Ovary (tissue), 3 donors: ENCODE data around the gene PFKP.

Source experiments
- EP300 ChIP-seq: sonication (generic); formaldehyde crosslinking; IDR thresholded peaks from one replicate; pipeline ENCODE4 v1.6.1; 2017; ENCODE audit warnings: antibody characterized with exemption
- POLR2A ChIP-seq: fragments of 450-650 bp; IDR thresholded peaks from one replicate; pipeline ENCODE4 v1.6.1; 2017; ENCODE audit warnings: antibody characterized with exemption, mild to moderate bottlenecking, moderate library complexity
- TF ChIP-seq, protein P1 (sequence below), 3 donors: fragments of 450-650 bp in 2 of 3; fragments of 200-600 bp in 1 of 3; IDR thresholded peaks; one replicate each; pipeline versions ENCODE4 v1.5.1 to v1.8.0; 2016 to 2022; ENCODE audit warnings: antibody characterized with exemption in 3 of 3, mild to moderate bottlenecking in 1 of 3
- donor health status: DM: no; HTN: no; CAD: no.

DNA sequence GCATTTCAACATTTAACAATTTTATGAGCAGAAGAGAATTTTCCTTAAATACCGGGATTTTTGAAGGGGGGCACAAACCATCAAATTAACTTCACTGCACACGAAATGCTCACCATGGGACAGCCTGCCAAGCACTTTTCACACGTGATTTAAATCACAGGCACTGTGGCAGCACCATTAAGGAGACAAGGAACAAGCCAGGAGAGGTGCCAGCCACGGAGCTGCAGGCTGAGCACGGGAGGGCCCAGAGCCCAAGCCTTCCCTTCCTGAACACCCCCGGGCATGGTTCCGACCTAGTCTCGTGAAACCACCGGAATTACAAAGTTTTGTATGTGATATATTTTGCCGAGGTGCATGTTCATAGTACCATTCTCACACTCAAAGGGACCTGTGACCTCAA is 91.8 kb downstream of the PFKP start:
- TF ChIP-seq, protein P1, sequence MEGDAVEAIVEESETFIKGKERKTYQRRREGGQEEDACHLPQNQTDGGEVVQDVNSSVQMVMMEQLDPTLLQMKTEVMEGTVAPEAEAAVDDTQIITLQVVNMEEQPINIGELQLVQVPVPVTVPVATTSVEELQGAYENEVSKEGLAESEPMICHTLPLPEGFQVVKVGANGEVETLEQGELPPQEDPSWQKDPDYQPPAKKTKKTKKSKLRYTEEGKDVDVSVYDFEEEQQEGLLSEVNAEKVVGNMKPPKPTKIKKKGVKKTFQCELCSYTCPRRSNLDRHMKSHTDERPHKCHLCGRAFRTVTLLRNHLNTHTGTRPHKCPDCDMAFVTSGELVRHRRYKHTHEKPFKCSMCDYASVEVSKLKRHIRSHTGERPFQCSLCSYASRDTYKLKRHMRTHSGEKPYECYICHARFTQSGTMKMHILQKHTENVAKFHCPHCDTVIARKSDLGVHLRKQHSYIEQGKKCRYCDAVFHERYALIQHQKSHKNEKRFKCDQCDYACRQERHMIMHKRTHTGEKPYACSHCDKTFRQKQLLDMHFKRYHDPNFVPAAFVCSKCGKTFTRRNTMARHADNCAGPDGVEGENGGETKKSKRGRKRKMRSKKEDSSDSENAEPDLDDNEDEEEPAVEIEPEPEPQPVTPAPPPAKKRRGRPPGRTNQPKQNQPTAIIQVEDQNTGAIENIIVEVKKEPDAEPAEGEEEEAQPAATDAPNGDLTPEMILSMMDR (IDR thresholded peaks at IDR 0.05): no peak
- TF ChIP-seq POLR2A: no peak
- TF ChIP-seq EP300: no peak
